Left renal cortex interstitium (tissue), 4 donors: Measurements from ENCODE around the gene HSFX1. TPM values are rescaled to one million over a fixed set of nuclear protein-coding genes. Genes with fewer than 3 reads are reported as not detected.
"Not testable (repeated sequence)": the region's sequence is repeated elsewhere in the genome, so short reads cannot be mapped to it uniquely, and the experiment has no call there.

Source experiments
- DNase-seq, 4 donors: peaks; one replicate each; pipeline ENCODE4 v3.0.0-alpha.2; 2013; ENCODE audit warnings: low read depth in 4 of 4, low spot score in 2 of 4, missing footprints in 1 of 4
- polyA plus RNA-seq, 4 donors: library from polyadenylated mRNA; unstranded; fragments of 120-200 nt; gene quantifications; one replicate each; pipeline ENCODE4 v1.2.1, GENCODE V29; 2013; ENCODE audit not compliant: insufficient read length in 4 of 4

Gene HSFX1, protein sequence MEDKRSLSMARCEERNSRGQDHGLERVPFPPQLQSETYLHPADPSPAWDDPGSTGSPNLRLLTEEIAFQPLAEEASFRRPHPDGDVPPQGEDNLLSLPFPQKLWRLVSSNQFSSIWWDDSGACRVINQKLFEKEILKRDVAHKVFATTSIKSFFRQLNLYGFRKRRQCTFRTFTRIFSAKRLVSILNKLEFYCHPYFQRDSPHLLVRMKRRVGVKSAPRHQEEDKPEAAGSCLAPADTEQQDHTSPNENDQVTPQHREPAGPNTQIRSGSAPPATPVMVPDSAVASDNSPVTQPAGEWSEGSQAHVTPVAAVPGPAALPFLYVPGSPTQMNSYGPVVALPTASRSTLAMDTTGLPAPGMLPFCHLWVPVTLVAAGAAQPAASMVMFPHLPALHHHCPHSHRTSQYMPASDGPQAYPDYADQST
- 1 to 10 TPM; 1.8 to 2.6 (median 2.2) TPM for polyA plus RNA-seq

DNA sequence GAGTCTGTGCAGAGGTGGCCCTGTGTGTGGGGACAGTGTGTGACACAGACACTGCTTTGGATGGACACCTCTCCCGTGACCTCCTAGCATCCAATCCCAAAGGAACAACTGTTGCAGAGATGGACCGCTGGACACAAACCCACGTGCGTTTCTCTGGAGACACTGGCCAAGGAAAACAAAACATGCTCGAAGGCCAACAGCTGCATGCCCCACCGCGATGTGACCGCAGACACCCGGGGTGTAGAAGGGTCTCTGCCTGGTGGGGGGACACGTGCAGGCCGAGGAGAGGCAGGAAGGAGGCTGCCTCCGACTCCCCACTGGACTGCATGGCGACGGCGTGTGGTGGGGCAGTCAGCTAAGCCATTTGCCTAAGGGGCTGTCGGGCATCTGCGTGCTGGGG lies at the start of gene HSFX1:
Gene HSFX1, plus strand, starts transcription at position 301 of the 400 bp plus-strand sequence. CDS start 614 bp downstream, outside the sequence.
- DNase-seq: not testable (repeated sequence)

DNA sequence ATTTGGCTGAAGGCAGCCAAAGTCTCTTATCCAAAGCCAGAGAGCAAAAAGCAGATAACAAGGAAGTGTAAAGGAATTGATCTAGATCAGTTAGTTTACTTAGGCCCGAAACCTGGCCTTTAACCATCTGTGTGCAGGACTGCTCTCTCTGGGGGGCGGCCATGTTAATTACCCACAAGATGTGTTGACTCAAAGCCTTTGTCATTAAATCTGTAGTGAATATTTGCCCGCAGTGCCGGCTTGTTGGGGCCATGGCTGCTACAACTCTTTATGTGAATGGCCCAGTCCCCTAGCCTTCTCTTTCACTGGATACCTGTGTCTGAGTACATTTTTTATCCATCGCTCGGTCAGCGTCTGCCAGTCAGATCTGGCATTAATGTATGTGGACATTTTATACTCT lies 46.6 kb upstream of the HSFX1 start:
- DNase-seq: not testable (repeated sequence)

DNA sequence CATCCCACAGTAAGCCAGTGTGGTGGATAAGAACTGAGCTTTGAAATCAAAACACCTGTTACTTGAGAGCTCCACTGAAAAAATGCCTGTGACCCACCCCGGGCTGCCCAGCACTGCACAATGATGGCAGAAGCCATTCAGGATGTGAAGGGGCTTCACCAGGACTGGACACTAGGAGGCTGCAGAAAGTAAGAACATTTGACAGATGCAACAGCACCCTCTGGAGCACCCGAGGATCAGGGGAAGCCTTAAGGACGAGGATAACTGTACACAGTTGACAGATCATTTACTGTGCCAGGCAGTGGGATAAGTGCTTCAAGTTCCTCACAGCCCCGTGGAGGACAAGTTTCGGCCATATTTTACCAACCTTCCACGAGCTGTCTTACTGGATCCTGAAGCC lies 31.6 kb upstream of the HSFX1 start:
- DNase-seq: not testable (repeated sequence)

DNA sequence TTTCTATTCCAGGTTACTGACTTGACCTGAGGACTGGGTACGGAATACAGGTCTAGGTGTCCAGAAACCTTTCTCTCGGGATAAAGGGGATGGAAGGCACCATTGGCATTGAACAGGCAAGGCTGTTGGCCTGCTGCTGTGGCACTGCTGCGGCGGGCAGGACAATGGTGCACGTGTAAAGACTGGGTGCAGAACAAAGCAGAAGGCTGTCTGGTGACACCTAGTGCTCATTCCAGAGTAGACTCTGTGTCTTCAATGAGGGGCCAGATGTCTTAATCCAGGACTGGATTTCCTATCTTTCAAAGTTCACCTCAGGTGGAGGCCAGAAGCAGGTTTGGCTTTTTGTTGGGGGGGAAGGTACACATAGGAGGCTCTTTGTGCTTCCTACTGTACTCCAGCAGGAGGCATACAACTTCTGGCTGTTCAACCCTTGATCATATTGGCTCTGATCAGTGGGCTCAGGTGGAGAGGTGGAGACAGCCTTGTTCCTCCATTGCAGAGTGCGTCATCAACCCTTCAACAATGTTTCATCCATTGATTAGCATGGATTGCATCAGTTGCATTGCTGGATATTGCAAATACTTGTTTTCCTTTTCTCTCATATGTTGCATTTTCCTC lies 27.4 kb upstream of the HSFX1 start:
- not testable (repeated sequence) for DNase-seq

DNA sequence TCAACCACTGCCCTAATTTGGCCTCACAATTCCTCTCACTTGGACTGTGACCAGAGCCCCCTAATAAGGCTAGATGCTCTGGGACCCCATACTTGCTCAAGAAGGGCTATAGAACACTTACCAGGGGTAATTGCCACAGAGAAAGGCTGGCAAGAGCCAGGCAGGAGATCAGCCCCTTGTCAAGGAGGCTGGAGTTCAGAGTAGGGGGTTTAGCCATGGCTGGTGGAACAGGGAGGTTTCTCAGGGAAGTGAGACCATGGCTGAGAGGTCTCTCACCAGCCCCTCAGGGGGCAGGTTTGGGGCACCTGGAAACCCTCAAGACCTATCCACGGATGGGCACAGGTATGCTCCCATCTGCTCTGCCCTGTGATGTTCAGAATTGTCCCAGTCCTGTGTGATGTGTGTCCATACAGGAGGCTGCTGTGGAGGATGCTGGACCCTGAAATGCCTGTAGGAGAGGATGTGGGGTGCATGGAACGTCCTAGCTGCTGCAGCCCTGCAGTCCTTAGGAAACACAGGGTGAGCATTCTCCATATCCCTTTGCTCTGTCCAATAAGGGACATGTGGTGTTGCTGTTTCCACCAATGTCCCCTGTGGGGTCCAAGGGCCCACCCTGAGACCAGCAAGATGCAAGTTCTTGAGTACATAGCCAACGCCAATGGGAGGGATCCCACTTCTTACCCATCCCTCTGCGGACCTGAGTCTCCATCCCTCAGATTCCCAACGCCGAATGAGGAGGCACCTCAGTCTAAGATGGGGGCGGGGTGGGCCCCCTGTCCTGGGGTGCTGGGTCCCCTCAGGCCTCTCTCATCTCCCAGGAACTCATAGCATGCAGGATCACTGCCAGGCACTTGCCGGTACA lies 16.4 kb upstream of the HSFX1 start:
- DNase-seq: no peak

DNA sequence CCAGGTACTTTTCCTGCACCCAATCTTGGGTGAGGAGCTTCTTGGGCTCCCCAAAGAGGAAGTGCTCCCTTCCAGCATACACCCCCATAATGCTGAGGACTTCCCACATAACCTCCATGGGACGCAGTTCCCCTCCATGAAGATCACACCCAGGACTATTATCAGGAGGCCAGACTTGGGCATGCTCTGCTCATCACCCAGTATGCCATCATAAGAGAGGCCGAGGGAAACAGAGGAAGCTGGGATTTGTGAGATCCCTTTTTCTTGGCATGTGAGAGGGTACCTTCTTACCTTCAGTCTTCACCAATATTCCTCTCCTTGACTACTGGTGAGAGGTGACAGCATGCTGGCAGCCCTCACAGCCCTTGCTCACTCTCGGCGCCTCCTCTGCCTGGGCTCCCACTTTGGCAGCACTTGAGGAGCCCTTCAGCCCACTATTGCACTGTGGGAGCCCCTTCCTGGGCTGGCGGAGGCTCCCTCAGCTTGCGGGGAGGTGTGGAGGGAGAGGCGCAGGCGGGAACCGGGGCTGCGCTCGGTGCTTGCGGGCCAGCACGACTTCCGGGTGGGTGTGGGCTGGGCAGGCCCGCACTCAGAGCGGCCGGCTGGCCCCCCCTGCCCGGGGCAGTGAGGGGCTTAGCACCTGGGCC lies 15.7 kb upstream of the HSFX1 start:
- DNase-seq: no peak

DNA sequence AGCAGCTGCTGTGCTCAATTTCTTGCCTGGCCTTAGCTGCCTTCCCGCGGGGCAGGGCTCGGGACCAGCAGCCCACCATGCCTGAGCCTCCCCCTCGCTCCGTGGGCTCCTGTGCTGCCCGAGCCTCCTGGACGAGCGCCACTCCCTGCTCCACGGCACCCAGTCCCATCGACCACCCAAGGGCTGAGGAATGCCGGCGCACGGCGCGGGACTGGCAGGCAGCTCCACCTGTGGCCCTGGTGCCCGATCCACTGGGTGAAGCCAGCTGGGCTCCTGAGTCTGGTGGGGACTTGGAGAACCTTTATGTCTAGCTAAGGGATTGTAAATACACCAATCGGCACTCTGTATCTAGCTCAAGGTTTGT lies 15.2 kb upstream of the HSFX1 start:
- not testable (repeated sequence) for DNase-seq

DNA sequence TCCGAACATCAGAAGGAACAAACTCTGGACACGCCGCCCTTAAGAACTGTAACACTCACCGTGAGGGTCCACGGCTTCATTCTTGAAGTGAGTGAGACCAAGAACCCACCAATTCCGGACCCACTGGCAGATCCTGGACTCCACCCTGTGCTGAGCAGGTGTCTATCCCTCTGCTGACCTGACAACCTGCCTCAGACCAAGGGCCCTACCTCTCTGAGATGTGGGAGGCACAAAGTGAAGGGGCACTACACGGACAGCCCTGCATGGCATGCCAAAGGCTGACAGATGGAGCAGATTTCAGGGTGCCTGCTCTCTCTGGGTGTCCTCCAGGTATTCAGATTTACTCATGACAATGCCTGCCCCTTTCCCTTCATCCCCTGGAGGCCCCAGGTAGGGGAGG lies 14.0 kb upstream of the HSFX1 start:
- DNase-seq: no peak

DNA sequence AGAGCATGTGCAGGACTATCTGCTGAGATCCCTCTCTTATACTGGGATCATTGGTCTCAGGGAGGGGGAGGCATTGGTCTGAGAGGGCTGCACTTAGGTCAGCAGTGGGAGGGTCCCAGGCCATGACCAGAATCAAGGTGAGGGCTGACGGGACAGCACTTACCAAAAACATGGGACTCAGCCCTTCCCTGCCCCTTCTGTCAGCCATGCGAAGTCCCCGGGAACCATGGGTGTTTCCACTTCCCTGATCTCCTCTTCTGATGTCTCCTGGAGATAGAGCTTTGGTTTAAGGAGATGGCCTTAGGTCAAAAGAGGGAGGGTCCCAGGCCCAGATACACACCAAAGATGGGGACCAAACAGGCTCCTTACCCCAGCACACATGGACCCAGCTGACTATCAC lies 12.9 kb upstream of the HSFX1 start:
- no peak for DNase-seq

DNA sequence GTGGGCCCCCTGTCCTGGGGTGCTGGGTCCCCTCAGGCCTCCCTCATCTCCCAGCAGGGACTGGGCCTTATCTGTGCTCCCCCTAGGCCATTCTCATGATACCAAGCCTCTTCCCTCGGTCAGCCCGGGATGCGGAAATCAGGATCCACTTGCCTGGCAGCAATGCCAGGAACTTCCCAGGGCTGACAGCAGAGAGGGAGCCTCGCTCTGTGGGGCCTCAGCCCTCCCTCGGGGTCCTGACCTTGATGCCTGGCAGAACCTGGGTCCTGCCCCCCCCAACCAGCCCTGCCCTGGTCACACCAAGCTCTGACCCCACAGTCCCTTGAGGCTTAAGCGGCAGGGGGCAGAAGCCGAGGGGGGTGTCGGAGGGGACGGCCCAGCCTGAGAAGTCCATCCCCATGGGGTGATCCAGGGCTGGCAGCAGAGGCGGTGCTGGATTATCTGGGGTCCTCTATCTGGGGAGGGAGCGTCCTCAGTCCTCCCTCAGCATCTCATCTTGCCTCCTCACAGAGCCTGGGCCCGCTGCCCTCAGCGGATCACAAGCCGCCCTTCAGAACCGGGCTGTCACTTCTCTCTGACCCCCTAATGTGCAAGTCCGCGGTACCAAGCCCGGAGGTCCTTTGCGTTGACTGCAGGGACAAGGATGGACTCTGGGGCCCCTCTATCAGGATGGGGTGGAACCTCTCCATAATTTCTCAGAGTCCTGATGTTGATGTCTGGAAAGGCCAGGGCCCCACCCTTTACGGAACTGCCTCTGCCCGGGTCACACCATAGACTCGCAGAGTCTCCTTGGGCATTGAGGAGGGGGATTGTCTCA lies 11.8 kb upstream of the HSFX1 start:
- DNase-seq: not testable (repeated sequence)

DNA sequence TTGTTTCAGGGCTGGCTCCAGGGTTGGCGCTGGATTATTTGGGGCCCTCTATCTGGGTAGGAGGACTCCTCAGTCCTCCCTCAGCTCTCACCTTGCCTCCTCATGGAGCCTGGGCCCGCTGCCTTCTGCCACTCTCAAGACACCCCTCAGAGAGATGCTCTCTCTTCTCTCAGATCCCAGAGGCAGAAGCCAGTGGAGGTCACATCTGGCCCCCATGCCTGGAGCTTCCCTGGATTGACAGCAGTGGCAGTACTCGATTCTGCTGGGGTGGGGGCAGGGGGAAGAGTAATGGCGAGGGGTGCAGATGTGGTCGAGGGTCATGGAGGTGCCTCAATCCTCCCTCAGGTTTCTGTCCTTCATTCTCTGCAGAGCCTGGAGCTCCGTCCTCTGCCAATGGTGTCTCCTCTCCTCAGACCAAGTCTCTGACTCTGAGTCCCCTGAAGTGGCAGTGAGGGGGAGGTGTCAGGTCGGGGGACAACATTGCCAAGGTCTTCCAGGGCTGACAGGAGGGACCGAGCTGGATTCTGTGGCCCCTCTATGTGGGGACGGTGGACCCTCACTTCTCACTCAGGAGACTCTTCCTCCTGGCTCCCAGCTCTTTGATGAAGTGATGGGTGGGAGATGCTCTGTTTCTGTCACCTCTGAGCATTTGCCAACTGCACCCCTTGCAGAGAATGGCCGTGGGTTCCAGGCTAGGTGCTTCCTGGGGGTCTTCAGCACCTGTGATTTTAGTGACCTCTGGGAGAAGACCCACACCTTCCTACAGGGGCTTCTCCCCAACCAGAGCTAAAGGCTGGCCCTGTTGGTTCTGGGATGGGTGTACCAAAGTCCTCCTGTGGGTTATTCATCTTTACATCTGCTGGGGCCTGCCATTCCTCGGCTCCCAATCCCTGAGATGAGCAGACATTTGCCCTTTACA lies 10.9 kb upstream of the HSFX1 start:
- no peak for DNase-seq

DNA sequence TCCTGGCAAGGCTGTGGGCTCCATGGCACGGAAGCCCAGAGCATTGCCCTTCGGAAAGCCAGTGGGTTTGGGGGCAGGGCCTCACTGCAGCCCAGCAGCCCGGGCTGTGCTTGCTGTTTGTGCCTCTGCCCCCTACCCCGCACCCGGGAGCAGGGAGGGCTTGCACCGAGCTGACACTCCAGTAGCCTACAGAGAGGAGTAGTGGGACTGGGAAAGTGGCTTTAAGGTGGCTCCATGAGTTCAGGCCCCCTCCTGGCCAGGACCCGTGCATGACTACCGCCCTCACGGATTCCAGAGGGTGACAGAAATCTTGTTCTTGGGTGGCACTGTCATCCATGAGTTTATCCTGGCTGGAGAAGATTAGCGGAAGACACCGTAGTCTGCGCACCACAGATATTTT lies 3.5 kb upstream of the HSFX1 start:
- DNase-seq: not testable (repeated sequence)

DNA sequence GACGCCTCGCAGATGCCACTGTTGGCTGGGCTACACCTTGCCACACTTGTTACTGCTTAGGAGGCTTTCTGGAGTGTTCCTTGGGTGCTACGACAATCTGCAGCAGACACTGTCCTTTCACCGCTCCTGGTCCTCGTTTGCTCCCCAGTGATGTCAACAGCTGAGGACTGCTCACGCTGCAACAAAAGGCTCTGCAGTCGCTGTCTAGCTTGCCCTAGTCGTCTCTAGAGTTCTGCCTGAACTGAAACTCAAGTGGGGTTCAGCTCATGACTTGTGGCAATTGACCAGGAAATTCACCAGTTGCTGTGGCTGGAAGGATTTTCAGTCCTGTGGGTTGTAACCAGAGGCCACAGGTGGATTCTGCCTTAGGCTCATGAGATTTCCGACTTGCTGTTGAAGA lies 842 bp upstream of the HSFX1 start:
- not testable (repeated sequence) for DNase-seq

DNA sequence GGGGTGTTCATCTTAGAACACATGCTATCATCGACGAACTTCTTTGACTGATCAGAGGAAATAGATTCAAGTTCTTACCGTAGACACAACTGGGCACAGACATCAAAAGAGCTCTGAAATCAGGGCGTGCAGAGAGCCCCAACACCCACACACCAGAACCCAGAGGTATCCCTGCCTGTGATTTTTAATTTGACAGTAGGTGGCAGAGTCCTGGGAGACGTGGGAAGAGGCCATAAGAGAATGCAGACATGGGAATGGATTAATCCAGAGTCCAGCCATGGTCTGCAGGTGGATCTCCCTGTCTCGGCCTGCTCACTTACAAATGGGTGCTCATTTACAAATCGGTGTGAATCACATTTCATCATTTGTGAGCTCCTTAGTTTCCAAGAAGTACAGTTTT lies 4.1 kb downstream of the HSFX1 start:
- not testable (repeated sequence) for DNase-seq

DNA sequence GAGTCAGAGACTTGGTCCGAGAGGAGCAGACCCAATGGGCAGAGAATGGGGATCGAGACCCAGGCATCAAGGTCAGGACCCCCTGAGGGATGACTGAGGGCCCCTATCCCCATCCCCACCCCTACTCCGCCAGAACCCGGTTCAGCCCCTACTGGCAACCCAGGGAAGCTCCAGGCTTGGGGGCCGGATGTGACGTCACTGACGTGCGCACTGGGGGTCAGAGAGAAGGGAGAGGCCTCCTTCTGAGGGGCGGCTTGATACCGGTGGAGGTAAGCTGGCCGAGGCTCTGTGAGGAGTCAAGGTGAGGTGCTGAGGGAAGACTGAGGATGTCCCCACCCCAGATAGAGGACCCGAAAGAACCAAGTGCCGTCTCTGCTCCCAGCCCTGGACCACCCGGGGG lies 7.9 kb downstream of the HSFX1 start, which contains the start of gene MAGEA9:
Gene MAGEA9, plus strand, starts transcription at position 204 of the 400 bp plus-strand sequence. CDS start 4,281 bp downstream, outside the sequence.
- not testable (repeated sequence) for DNase-seq

DNA sequence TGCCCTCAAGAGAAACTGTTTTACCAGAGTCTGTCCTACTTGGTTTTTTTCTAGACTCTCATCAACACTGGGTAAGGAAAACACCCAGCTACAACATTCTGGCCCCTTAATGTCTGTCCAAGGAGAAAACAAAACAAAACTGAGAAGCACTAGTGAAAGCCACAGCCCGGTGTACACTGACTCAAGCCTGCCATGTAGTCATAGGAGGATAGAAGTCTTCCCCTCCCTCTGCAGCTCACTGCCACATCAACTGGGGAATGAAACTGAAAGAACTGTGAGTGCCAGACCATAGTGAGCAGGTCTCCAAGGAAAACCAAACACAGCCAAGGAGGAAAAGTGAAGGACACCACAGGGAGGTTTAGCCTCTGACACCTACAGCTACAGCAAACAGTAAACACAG lies 21.7 kb downstream of the HSFX1 start:
- not testable (repeated sequence) for DNase-seq

DNA sequence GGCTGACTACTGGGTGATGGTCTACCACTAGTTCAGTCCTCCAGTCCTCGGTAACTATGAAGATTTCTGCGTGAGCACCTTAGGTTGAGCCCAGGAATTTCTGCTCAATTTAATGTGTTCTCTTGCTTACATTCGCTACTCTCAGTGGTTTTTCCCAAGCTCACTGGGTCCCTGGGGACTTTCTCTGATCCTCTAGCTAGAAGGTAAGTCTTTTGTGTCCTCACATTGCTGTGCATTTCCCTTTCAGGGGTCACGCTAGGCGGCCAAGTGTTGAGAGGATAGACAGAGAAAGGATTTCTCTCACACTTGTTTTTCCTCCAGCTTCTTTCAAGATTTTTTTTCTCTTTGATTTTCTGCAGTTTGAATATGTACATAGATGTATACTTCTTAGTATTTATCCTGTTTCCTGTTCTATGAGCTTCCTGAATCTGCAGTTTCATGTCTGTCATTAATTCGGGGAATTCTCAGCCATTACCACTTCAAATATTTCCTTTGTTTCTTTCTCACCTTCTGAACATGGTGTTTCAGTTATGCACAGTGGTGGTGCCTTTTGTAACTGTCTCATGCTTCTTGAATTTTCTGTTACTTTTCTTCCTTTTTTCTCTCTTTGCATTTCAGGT lies 25.3 kb downstream of the HSFX1 start:
- no peak for DNase-seq

DNA sequence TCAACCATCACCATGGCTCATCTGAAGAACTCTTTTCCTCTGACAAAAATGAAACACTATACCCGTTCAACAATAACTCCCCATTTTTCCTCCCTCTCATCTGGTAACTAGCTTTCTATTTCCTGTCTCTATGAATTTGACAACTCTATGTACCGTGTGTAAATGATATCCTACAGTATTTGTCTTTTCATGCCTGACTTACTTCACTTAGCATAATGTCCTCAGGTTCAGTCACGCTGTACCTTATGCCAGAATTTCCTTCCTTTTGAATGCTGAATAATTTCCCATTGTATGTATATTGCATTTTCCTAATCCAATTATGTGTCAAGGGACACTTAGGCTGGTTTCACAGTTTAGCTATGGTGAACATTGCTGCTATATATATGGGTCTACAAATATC lies 26.1 kb downstream of the HSFX1 start:
- no peak for DNase-seq
